Urinary bladder (tissue), 4 donors: ENCODE data around the gene NUP153. TPM values are rescaled to one million over a fixed set of nuclear protein-coding genes. Genes with fewer than 3 reads are reported as not detected.
"Not testable (repeated sequence)": the region's sequence is repeated elsewhere in the genome, so short reads cannot be mapped to it uniquely, and the experiment has no call there.

Experiments used
- DNase-seq: peaks from one replicate; pipeline ENCODE4 v3.0.0-alpha.2; 2015; ENCODE audit errors: extremely low spot score
- H3K27ac ChIP-seq: one replicate; pipeline ENCODE4 v1.5.1; 2013; ENCODE audit warnings: low read depth, mild to moderate bottlenecking, moderate library complexity
- H3K36me3 ChIP-seq: one replicate; pipeline ENCODE4 v1.6.1; 2013; ENCODE audit warnings: mild to moderate bottlenecking, moderate library complexity; ENCODE audit not compliant: insufficient read depth
- H3K4me1 ChIP-seq: one replicate; pipeline ENCODE4 v1.6.1; 2013; ENCODE audit warnings: mild to moderate bottlenecking, moderate library complexity; ENCODE audit not compliant: insufficient read depth
- H3K4me3 ChIP-seq: one replicate; pipeline ENCODE4 v1.5.1; 2013; ENCODE audit warnings: low read depth, low read length
- WGBS: extraction: QIAGEN DNeasy Blood & Tissue Kit; methylation state at CpG from one replicate; pipeline ENCODE4 v1.1.7; 2013; 5-methylcytosine and 5-hydroxymethylcytosine counted together
- polyA plus RNA-seq: library from polyadenylated mRNA; stranded (reverse); fragments of 200-250 nt; gene quantifications from one replicate; pipeline ENCODE4 v1.2.3, GENCODE V29; 2013
- total RNA-seq: library from RNA; depleted of rRNA; stranded (reverse); fragments of >200 nt; gene quantifications from one replicate; pipeline ENCODE4 v1.2.3, GENCODE V29; 2014
- donor health status: healthy with polysubstance abuse.
- donor health status: healthy.

The NUP153 gene
- total and polyA plus RNA-seq, 2 donors = 16.9 to 43.6 TPM

DNA sequence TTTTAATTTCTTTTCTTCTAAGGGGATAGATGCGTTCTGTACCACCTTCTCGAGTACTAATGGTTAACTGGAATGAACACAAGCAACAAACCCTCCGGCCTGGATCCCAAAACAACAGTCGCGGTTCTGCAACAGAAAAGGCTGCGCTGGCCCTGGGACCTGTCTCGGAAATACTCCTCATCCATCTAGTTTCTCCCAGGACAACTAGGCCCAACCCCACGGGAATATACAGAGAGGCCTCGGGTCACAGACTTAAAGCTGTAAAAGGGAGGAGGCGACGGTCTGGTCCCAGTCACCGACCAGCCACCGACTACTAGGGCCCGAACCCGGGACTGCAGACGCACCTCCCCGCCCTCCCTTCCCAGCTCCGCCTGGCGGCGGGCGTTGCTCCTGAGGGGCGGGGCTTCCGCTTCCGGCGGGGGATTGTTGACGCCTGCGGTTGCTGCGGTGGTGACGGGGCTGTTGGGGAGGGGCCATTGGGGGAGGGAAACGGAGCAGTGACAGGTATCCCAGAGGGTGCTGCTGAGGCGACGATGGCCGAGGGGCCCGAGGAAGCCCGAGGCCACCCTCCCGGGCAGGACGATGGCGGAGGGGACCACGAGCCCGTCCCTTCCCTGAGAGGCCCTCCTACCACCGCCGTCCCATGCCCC, 106.7 kb downstream of the NUP153 start, which contains the start of gene FAM8A1:
TSS of gene FAM8A1 (plus strand) at position 426 of the 650 bp plus-strand sequence. CDS start at position 534, 108 bp downstream.
- peak within 1 kb of the TSS; percentile 96 for H3K27ac ChIP-seq
- 5% methylated on average over 42 of the region's 42 CpGs for WGBS

DNA sequence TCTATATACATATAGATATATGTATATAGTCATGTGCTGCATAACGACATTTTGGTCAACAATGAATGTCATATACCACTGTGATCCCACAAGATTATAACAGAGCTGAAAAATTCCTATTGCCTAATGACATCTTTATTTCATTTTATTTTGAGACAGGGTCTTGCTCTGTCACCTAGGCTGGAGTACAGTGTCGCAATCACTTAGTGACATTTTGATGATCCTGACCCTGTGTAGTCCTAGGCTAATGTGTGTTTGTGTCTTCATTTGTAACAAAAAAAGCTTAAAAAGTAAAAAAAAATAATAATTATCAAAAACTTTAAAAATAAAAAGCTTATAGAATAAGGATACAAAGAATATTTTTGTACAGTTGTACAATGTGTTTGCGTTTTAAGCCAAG, 110.6 kb downstream of the NUP153 start:
- Histone ChIP-seq H3K27ac (no peak overlapping the region), H3K36me3 (no peaks in the 10 kb centered on the region), H3K4me1 (no peaks in the 10 kb centered on the region), H3K4me3 (no peak overlapping the region)
- DNase-seq = no peak
- 91% methylated on average over 3 of the region's 3 CpGs for WGBS

More for the DNA sequence above, 106.7 kb downstream of the NUP153 start, which contains the start of gene FAM8A1:
- Histone ChIP-seq H3K4me3 (peak within 1 kb of the TSS; percentile 94), H3K36me3 (no peaks in the 10 kb centered on the region), H3K4me1 (no peaks in the 10 kb centered on the region)
- DNase-seq = peak; percentile 81

GRCh38 chr6:17593246-17593645, 113.5 kb downstream of the NUP153 start:
- Histone ChIP-seq H3K36me3 (no peaks in the 10 kb centered on the region), H3K4me3 (no peak overlapping the region), H3K27ac (no peak overlapping the region), H3K4me1 (no peaks in the 10 kb centered on the region)
- DNase-seq = no peak

DNA sequence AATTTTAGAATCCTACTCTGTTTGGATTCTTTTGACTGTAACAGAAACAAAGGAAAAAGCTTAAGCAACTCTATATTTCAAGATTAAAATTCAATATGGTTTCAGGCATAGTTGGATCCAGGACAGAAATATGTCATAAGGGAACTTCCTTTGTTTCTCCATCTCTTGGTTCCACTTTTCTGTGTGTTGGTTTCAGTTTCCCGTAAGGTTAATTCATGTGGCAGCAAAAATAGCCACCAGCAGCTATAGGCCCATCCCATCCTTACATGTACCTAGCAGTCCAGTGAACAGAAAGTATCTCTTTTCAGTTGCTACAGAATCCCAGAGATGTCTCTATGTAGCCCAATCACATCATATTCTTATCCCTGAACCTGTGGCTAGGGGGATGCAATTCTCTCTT, 115.4 kb downstream of the NUP153 start:
- no peak overlapping the region for H3K4me3 ChIP-seq
- 81% methylated on average over 1 of the region's 1 CpG for WGBS
- no peak overlapping the region for H3K27ac ChIP-seq
- no peaks in the 10 kb centered on the region for H3K4me1 ChIP-seq
- no peaks in the 10 kb centered on the region for H3K36me3 ChIP-seq
- no peak for DNase-seq

- 74% methylated on average over 5 of the region's 5 CpGs for WGBS
- H3K27ac ChIP-seq = no peak overlapping the region
- no peaks in the 10 kb centered on the region for H3K4me1 ChIP-seq
- no peak overlapping the region for H3K4me3 ChIP-seq
- no peak for DNase-seq
- H3K36me3 ChIP-seq = no peaks in the 10 kb centered on the region
Observed at GRCh38 chr6:17589406-17590096, 117.2 kb downstream of the NUP153 start.

DNA sequence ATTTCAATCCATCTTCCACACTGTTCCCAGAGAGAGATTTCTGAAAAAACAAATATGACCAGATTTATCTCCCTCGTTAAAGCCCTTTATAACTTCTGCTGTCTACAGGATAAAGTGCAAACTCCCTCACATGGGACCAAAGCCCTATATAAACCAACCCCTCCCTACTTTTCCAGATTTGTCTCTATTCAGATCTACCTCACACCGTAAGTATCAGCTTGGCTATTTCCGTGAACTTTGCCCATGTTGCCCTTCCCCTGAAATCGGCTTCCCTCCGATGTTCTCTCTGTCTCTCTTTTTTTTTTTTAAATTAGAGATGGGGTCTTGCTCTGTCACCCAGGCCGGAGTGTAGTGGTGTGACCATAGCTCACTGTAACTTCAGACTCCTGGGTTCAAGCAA, 118.7 kb downstream of the NUP153 start:
- H3K27ac ChIP-seq = no peak overlapping the region
- 71% methylated on average over 6 of the region's 6 CpGs for WGBS
- no peak for DNase-seq
- no peaks in the 10 kb centered on the region for H3K36me3 ChIP-seq
- H3K4me3 ChIP-seq = no peak overlapping the region
- H3K4me1 ChIP-seq = no peaks in the 10 kb centered on the region

GRCh38 chr6:17586623-17587022, 120.1 kb downstream of the NUP153 start:
- H3K27ac ChIP-seq, DNase-seq, H3K4me1 ChIP-seq, H3K4me3 ChIP-seq, H3K36me3 ChIP-seq: not testable (repeated sequence)
- WGBS = 95% methylated on average over 13 of the region's 13 CpGs

DNA sequence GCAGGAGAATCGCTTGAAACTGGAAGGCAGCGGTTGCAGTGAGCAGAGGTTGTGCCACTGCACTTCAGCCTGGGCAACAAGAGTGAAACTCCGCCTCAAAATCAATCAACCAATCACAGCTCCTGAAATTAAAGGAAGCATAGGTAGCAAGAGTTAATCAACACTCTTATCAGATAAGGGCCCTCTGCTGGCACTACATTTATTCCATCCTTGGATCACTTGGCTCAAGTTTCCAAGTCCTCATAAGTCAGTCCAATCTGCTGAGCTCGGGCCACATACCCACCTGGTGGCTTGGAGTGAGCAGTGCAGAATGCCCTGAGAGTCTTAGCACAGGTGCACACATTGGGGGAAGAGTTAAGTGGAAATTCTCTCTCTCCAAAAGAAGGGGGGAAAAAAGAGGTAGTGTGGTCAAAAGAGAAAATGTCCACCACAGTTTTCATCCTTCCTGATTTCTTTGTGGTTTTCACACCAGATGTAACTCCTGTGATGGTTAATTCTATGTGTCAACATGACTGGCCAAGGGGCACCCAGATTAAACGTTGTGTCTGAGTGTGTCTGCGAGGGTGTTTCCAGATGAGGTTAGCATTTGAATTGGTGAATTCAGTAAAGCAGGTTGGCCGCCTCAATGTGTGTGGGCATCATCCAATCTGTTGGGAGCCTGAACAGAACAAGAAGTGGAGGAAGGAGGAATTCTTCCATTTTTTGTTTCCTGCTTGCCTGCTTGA, 120.8 kb downstream of the NUP153 start:
- DNase-seq = no peak
- no peak overlapping the region for H3K4me3 ChIP-seq
- H3K4me1 ChIP-seq = no peaks in the 10 kb centered on the region
- no peaks in the 10 kb centered on the region for H3K36me3 ChIP-seq
- no peak overlapping the region for H3K27ac ChIP-seq
- 83% methylated on average over 7 of the region's 7 CpGs for WGBS

- 6% methylated on average over 7 of the region's 7 CpGs for WGBS
- no peaks in the 10 kb centered on the region for H3K36me3 ChIP-seq
- DNase-seq = peak; percentile 64
- no peak overlapping the region for H3K27ac ChIP-seq
- no peak overlapping the region for H3K4me3 ChIP-seq
- H3K4me1 ChIP-seq = no peaks in the 10 kb centered on the region
Observed at GRCh38 chr6:17584241-17584803, 122.4 kb downstream of the NUP153 start.

- 13% methylated on average over 5 of the region's 5 CpGs for WGBS
- no peak for DNase-seq
- H3K4me3 ChIP-seq = no peak overlapping the region
Observed at GRCh38 chr6:17583811-17584210, 122.9 kb downstream of the NUP153 start.

GRCh38 chr6:17581282-17581681, 125.4 kb downstream of the NUP153 start:
- DNase-seq, H3K4me1 ChIP-seq, H3K4me3 ChIP-seq, H3K36me3 ChIP-seq, H3K27ac ChIP-seq: not testable (repeated sequence)
- WGBS = 96% methylated on average over 7 of the region's 7 CpGs

More at GRCh38 chr6:17583811-17584210, 122.9 kb downstream of the NUP153 start:
- Histone ChIP-seq H3K36me3 (no peaks in the 10 kb centered on the region), H3K4me1 (no peaks in the 10 kb centered on the region), H3K27ac (no peak overlapping the region)

- no peak for DNase-seq
- 13% methylated on average over 53 of the region's 53 CpGs for WGBS
Observed at GRCh38 chr6:17580518-17581048, 126.1 kb downstream of the NUP153 start.

GRCh38 chr6:17577059-17577458, 129.7 kb downstream of the NUP153 start:
- H3K4me3 ChIP-seq = no peak overlapping the region
- no peak overlapping the region for H3K27ac ChIP-seq
- 97% methylated on average over 1 of the region's 1 CpG for WGBS
- DNase-seq = no peak
- H3K36me3 ChIP-seq = no peaks in the 10 kb centered on the region
- no peaks in the 10 kb centered on the region for H3K4me1 ChIP-seq

More at GRCh38 chr6:17580518-17581048, 126.1 kb downstream of the NUP153 start:
- no peaks in the 10 kb centered on the region for H3K4me1 ChIP-seq
- H3K36me3 ChIP-seq = no peaks in the 10 kb centered on the region
- H3K27ac ChIP-seq = peak overlapping the region; percentile 14
- H3K4me3 ChIP-seq = peak overlapping the region; percentile 37
